Purkinje cell (primary cell): Measurements from ENCODE around the gene SMCR8. TPM values are rescaled to one million over a fixed set of nuclear protein-coding genes. Genes with fewer than 3 reads are reported as not detected.

ENCODE experiments used
- polyA plus RNA-seq: library from polyadenylated mRNA; unstranded; fragments of >200 nt; fragmentation: Nextera tagmentation; gene quantifications from 2 replicates; pipeline ENCODE4 v1.2.1, GENCODE V29; 2014

Gene SMCR8, protein sequence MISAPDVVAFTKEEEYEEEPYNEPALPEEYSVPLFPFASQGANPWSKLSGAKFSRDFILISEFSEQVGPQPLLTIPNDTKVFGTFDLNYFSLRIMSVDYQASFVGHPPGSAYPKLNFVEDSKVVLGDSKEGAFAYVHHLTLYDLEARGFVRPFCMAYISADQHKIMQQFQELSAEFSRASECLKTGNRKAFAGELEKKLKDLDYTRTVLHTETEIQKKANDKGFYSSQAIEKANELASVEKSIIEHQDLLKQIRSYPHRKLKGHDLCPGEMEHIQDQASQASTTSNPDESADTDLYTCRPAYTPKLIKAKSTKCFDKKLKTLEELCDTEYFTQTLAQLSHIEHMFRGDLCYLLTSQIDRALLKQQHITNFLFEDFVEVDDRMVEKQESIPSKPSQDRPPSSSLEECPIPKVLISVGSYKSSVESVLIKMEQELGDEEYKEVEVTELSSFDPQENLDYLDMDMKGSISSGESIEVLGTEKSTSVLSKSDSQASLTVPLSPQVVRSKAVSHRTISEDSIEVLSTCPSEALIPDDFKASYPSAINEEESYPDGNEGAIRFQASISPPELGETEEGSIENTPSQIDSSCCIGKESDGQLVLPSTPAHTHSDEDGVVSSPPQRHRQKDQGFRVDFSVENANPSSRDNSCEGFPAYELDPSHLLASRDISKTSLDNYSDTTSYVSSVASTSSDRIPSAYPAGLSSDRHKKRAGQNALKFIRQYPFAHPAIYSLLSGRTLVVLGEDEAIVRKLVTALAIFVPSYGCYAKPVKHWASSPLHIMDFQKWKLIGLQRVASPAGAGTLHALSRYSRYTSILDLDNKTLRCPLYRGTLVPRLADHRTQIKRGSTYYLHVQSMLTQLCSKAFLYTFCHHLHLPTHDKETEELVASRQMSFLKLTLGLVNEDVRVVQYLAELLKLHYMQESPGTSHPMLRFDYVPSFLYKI
- polyA plus RNA-seq: 0.31 and 0.99 TPM in 2 replicates

GRCh38 chr17:18314731-18315561 is at the start of gene SMCR8, which contains the start of gene TOP3A:
Gene SMCR8, plus strand, starts transcription at chr17:18315293. Its CDS starts 497 bp downstream, at chr17:18315790.
Gene TOP3A, minus strand, starts transcription at chr17:18314994. Its CDS starts 216 bp downstream, at chr17:18314778.

GRCh38 chr17:18363101-18364049 is 48.3 kb downstream of the SMCR8 start, which contains the start of gene SHMT1:
Gene SHMT1, minus strand, starts transcription at chr17:18363550. Its CDS starts 7,569 bp downstream, at chr17:18355981.

Other genes starting within 250 kb of the SMCR8 start
- gene DRG2, start 227.3 kb upstream of the SMCR8 start, polyA plus RNA-seq: 15.4 and 29.2 TPM in 2 replicates
- gene MYO15A, start 206.5 kb upstream of the SMCR8 start, polyA plus RNA-seq: 0.70 and 1.0 TPM in 2 replicates
- gene ALKBH5, start 131.5 kb upstream of the SMCR8 start, polyA plus RNA-seq: 36.4 and 42.2 TPM in 2 replicates
- gene LLGL1, start 89.7 kb upstream of the SMCR8 start, polyA plus RNA-seq: 0.07 TPM in 1 of 2 replicates, not detected in the other
- gene FLII, start 56.6 kb upstream of the SMCR8 start, polyA plus RNA-seq: 40.1 and 53.5 TPM in 2 replicates
- gene MIEF2, start 54.6 kb upstream of the SMCR8 start, polyA plus RNA-seq: 1.4 and 3.2 TPM in 2 replicates
- gene TOP3A, start 299 bp upstream of the SMCR8 start, polyA plus RNA-seq: 1.5 and 3.7 TPM in 2 replicates
- gene SHMT1, start 48.3 kb downstream of the SMCR8 start, polyA plus RNA-seq: 5.2 and 6.5 TPM in 2 replicates
- gene EVPLL, start 62.5 kb downstream of the SMCR8 start, polyA plus RNA-seq: not detected in 2 replicates
- not detected in 2 replicates for gene LGALS9C, start 161.5 kb downstream of the SMCR8 start, polyA plus RNA-seq